ENCODE measurements around the gene SSBP3.

GRCh38 chr1:54204199-54204598 lies 202.0 kb downstream of the SSBP3 start:
- TF ChIP-seq, protein P1, sequence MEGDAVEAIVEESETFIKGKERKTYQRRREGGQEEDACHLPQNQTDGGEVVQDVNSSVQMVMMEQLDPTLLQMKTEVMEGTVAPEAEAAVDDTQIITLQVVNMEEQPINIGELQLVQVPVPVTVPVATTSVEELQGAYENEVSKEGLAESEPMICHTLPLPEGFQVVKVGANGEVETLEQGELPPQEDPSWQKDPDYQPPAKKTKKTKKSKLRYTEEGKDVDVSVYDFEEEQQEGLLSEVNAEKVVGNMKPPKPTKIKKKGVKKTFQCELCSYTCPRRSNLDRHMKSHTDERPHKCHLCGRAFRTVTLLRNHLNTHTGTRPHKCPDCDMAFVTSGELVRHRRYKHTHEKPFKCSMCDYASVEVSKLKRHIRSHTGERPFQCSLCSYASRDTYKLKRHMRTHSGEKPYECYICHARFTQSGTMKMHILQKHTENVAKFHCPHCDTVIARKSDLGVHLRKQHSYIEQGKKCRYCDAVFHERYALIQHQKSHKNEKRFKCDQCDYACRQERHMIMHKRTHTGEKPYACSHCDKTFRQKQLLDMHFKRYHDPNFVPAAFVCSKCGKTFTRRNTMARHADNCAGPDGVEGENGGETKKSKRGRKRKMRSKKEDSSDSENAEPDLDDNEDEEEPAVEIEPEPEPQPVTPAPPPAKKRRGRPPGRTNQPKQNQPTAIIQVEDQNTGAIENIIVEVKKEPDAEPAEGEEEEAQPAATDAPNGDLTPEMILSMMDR (IDR thresholded peaks at IDR 0.05), result no peak
- TF ChIP-seq POLR2A (IDR thresholded peaks at IDR 0.05), result no peak
